Airway epithelial cell (primary cell): Measurements from ENCODE around the gene CEP135. TPM values are rescaled to one million over a fixed set of nuclear protein-coding genes. Genes with fewer than 3 reads are reported as not detected.

Experiments
- total RNA-seq: library from RNA; depleted of rRNA; stranded (reverse); fragments of >200 nt; gene quantifications from 2 replicates; pipeline ENCODE4 v1.2.3, GENCODE V29; 2015

The CEP135 gene, protein sequence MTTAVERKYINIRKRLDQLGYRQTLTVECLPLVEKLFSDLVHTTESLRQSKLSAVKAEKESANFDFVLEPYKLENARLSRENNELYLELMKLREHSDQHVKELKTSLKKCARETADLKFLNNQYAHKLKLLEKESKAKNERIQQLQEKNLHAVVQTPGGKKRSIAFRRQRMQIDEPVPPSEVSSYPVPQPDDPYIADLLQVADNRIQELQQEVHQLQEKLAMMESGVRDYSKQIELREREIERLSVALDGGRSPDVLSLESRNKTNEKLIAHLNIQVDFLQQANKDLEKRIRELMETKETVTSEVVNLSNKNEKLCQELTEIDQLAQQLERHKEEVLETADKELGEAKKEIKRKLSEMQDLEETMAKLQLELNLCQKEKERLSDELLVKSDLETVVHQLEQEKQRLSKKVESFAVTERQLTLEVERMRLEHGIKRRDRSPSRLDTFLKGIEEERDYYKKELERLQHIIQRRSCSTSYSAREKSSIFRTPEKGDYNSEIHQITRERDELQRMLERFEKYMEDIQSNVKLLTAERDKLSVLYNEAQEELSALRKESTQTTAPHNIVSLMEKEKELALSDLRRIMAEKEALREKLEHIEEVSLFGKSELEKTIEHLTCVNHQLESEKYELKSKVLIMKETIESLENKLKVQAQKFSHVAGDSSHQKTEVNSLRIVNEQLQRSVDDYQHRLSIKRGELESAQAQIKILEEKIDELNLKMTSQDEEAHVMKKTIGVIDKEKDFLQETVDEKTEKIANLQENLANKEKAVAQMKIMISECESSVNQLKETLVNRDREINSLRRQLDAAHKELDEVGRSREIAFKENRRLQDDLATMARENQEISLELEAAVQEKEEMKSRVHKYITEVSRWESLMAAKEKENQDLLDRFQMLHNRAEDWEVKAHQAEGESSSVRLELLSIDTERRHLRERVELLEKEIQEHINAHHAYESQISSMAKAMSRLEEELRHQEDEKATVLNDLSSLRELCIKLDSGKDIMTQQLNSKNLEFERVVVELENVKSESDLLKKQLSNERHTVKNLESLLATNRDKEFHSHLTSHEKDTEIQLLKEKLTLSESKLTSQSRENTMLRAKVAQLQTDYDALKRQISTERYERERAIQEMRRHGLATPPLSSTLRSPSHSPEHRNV
- 2.8 and 5.0 TPM in 2 replicates for total RNA-seq

DNA sequence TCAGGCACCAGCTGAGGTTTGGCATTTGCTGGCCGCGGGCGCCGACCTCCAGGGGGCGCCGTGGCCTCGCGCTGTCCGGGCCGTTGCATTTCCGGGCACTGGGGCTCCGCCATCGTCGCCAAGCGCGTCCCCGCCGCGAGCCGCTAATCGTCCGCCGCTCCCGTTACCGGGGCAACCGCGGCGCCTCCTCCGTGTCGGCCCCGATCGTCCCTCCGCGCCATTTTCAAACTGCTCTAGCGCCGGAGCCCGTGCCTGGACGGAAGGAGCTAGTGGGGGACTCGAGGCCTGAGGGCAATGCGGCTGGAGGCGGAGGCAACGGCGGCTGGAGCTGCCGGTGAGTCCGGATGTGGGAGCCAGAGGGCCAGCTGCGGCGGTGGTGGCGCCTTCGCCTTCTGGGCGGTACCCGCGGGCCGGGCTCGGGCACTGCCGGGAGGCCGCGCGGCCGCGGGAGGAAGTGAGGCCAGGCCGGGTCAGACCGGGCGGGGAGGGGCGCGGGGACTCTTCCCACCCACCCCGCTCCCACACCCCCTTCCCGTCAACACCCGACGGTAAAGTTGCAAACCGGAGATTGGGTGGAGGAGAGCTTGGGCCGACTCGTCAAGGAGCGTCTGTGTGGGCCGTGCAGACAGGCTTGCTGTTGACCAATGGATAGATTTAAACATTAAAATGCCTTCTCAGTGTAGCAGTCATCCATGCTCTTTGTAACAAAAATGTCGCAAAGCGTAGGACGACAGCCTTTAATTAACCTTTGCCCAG is at the start of gene CEP135:
CEP135 (plus strand) TSS at position 220 of the 756 bp plus-strand sequence. CDS start 3,186 bp downstream, outside the sequence.

Other genes with a start within 250 kb of the CEP135 start
- not detected in 2 replicates for gene EXOC1L, start 129.2 kb upstream of the CEP135 start, total RNA-seq
- gene EXOC1, start 95.3 kb upstream of the CEP135 start, total RNA-seq, result 24.8 and 24.9 TPM in 2 replicates